ENCODE results near the gene MUC13.

The MUC13 gene

GRCh38 chr3:124935264-124935663 lies 713 bp upstream of the MUC13 start:
- no peak for DNase-seq
- H3K27ac ChIP-seq: no peak overlapping the region

GRCh38 chr3:124928333-124929202 lies 6.0 kb downstream of the MUC13 start:
- no peak overlapping the region for H3K4me3 ChIP-seq (ENCODE audit: low read depth, low read length)
- H3K27ac ChIP-seq: no peak overlapping the region
- TF ChIP-seq CTCF (IDR thresholded peaks at IDR 0.05; ENCODE audit: low read depth, low read length): peak; percentile 64
- no peaks in the 10 kb centered on the region for H3K9me3 ChIP-seq (ENCODE audit: severe bottlenecking)
- peak; percentile 64 for DNase-seq
- H3K36me3 ChIP-seq: no peaks in the 10 kb centered on the region
- no peaks in the 10 kb centered on the region for H3K27me3 ChIP-seq (ENCODE audit: insufficient read depth, low read depth, severe bottlenecking)

More at GRCh38 chr3:124935264-124935663, 713 bp upstream of the MUC13 start:
- Histone ChIP-seq H3K36me3 (no peaks in the 10 kb centered on the region), H3K9me3 (ENCODE audit: severe bottlenecking) (no peaks in the 10 kb centered on the region), H3K4me3 (ENCODE audit: low read depth, low read length) (no peak overlapping the region), H3K27me3 (ENCODE audit: insufficient read depth, low read depth, severe bottlenecking) (no peaks in the 10 kb centered on the region)
- TF ChIP-seq CTCF (IDR thresholded peaks at IDR 0.05; ENCODE audit: low read depth, low read length): no peak

- no peaks in the 10 kb centered on the region for H3K36me3 ChIP-seq
- no peaks in the 10 kb centered on the region for H3K9me3 ChIP-seq (ENCODE audit: severe bottlenecking)
- H3K27me3 ChIP-seq (ENCODE audit: insufficient read depth, low read depth, severe bottlenecking): no peaks in the 10 kb centered on the region
- TF ChIP-seq CTCF (IDR thresholded peaks at IDR 0.05; ENCODE audit: low read depth, low read length): no peak
- H3K27ac ChIP-seq: no peak overlapping the region
- H3K4me3 ChIP-seq (ENCODE audit: low read depth, low read length): no peak overlapping the region
- no peak for DNase-seq
Observed at GRCh38 chr3:124927574-124928045, 6.9 kb downstream of the MUC13 start.

GRCh38 chr3:124926426-124927101 lies 8.0 kb downstream of the MUC13 start:
- H3K4me3 ChIP-seq (ENCODE audit: low read depth, low read length): no peak overlapping the region

GRCh38 chr3:124924741-124925140 lies 9.8 kb downstream of the MUC13 start:
- Histone ChIP-seq H3K36me3 (no peaks in the 10 kb centered on the region), H3K27me3 (ENCODE audit: insufficient read depth, low read depth, severe bottlenecking) (no peaks in the 10 kb centered on the region), H3K27ac (no peak overlapping the region), H3K9me3 (ENCODE audit: severe bottlenecking) (no peaks in the 10 kb centered on the region), H3K4me3 (ENCODE audit: low read depth, low read length) (no peak overlapping the region)
- no peak for TF ChIP-seq CTCF (IDR thresholded peaks at IDR 0.05; ENCODE audit: low read depth, low read length)
- no peak for DNase-seq

More at GRCh38 chr3:124926426-124927101, 8.0 kb downstream of the MUC13 start:
- Histone ChIP-seq H3K9me3 (ENCODE audit: severe bottlenecking) (no peaks in the 10 kb centered on the region), H3K36me3 (no peaks in the 10 kb centered on the region), H3K27me3 (ENCODE audit: insufficient read depth, low read depth, severe bottlenecking) (no peaks in the 10 kb centered on the region), H3K27ac (no peak overlapping the region)
- DNase-seq: no peak
- no peak for TF ChIP-seq CTCF (IDR thresholded peaks at IDR 0.05; ENCODE audit: low read depth, low read length)

Data from WERI-Rb-1 (cell line).